IMR-90 (cell line): ENCODE measurements around the gene UBE3B. TPM values are rescaled to one million over a fixed set of nuclear protein-coding genes. Genes with fewer than 3 reads are reported as not detected.

Experiments
- ATAC-seq: fragments of 200-7000 bp; cut with Tn5 transposase; 2 replicates; pipeline ENCODE4 v1.9.1; 2020; ENCODE audit warnings: low read depth, mild to moderate bottlenecking, moderate library complexity
- BruUV-seq: library from RNA; stranded (reverse); fragments of 400-500 nt; replicated peaks from 2 replicates; lab custom pipeline; 2021; lab: Mats Ljungman, UMichigan
- CTCF ChIA-PET: fragments of 300-600 bp; formaldehyde crosslinking; extraction: SDS; loops from one replicate; lab custom pipeline; 2021; ENCODE audit warnings: antibody characterized with exemption; lab: Yijun Ruan, JAX
- POLR2A ChIA-PET: fragments of 300-600 bp; sonication (Branson Sonifier 250); formaldehyde crosslinking; loops from one replicate; lab custom pipeline; 2022; ENCODE audit warnings: antibody characterized with exemption; ENCODE audit not compliant: unreplicated experiment; lab: Charles Lee
- DNase-seq: peaks from one replicate; pipeline ENCODE4 v3.0.0; 2013
- H2AFZ ChIP-seq: replicated peaks from 2 replicates; pipeline ENCODE3; 2013; ENCODE audit warnings: low read length, mild to moderate bottlenecking; ENCODE audit not compliant: poor library complexity
- H2AK5ac ChIP-seq: 2 replicates; pipeline ENCODE4 v1.6.1; 2013; ENCODE audit warnings: low read depth, low read length, inconsistent platforms
- H2AK9ac ChIP-seq: replicated peaks from 2 replicates; pipeline ENCODE3; 2013; ENCODE audit warnings: mild to moderate bottlenecking, low read depth, low read length, moderate library complexity; ENCODE audit not compliant: poor library complexity
- H2BK120ac ChIP-seq: 2 replicates; pipeline ENCODE4 v1.6.1; 2013; ENCODE audit warnings: low read depth, low read length, inconsistent platforms
- H2BK15ac ChIP-seq: 3 replicates; pipeline ENCODE4 v1.6.1; 2013; ENCODE audit warnings: low read depth, low read length, inconsistent platforms
- H2BK20ac ChIP-seq: 2 replicates; pipeline ENCODE4 v1.6.1; 2013; ENCODE audit warnings: low read depth, mild to moderate bottlenecking, inconsistent platforms, low read length, moderate library complexity
- H2BK5ac ChIP-seq: 2 replicates; pipeline ENCODE4 v1.6.1; 2013; ENCODE audit warnings: mild to moderate bottlenecking, low read depth, low read length, inconsistent platforms; ENCODE audit not compliant: poor library complexity, severe bottlenecking
- H3K14ac ChIP-seq: replicated peaks from 2 replicates; pipeline ENCODE4 v1.6.1; 2013; ENCODE audit warnings: low read depth, low read length, inconsistent platforms
- H3K18ac ChIP-seq: 2 replicates; pipeline ENCODE4 v1.6.1; 2013; ENCODE audit warnings: low read depth, low read length, control low read depth
- H3K23ac ChIP-seq: 2 replicates; pipeline ENCODE4 v1.6.1; 2013; ENCODE audit warnings: low read depth, low read length, inconsistent platforms
- H3K27ac ChIP-seq: 2 replicates; pipeline ENCODE4 v1.5.1; 2013; ENCODE audit warnings: mild to moderate bottlenecking, control low read depth, low read length; ENCODE audit not compliant: insufficient read depth
- H3K27me3 ChIP-seq: 2 replicates; pipeline ENCODE4 v1.6.1; 2013; ENCODE audit warnings: low read length; ENCODE audit not compliant: control insufficient read depth, insufficient read depth
- H3K36me3 ChIP-seq: 2 replicates; pipeline ENCODE4 v1.6.1; 2013; ENCODE audit warnings: low read length, mixed read lengths; ENCODE audit not compliant: control insufficient read depth, insufficient read depth
- H3K4ac ChIP-seq: 2 replicates; pipeline ENCODE4 v1.6.1; 2013; ENCODE audit warnings: low read depth, low read length, inconsistent platforms
- H3K4me1 ChIP-seq: 2 replicates; pipeline ENCODE4 v1.6.1; 2013; ENCODE audit warnings: low read length, mixed read lengths; ENCODE audit not compliant: control insufficient read depth, insufficient read depth
- H3K4me2 ChIP-seq: 2 replicates; pipeline ENCODE4 v1.6.1; 2013; ENCODE audit warnings: low read depth, mild to moderate bottlenecking, control low read depth, low read length, moderate library complexity
- H3K4me3 ChIP-seq: 2 replicates; pipeline ENCODE4 v1.5.1; 2013; ENCODE audit warnings: low read depth, mild to moderate bottlenecking, control low read depth, low read length, moderate library complexity; ENCODE audit not compliant: insufficient read depth
- H3K56ac ChIP-seq: 2 replicates; pipeline ENCODE4 v1.6.1; 2013; ENCODE audit warnings: low read length, inconsistent platforms; ENCODE audit not compliant: insufficient read depth; ENCODE audit errors: extremely low read depth
- H3K79me1 ChIP-seq, 2 experiments: 2 replicates each; pipeline ENCODE4 v1.6.1; 2013; ENCODE audit warnings: low read length in 2 of 2, inconsistent platforms in 1 of 2, low read depth in 1 of 2
- H3K9ac ChIP-seq: 2 replicates; pipeline ENCODE4 v1.6.1; 2013; ENCODE audit warnings: low read depth, low read length, control low read depth
- H3K9me1 ChIP-seq: 2 replicates; pipeline ENCODE4 v1.6.1; 2013; ENCODE audit warnings: low read length, inconsistent platforms; ENCODE audit not compliant: insufficient read depth
- H3K9me3 ChIP-seq: 2 replicates; pipeline ENCODE4 v1.6.1; 2013; ENCODE audit warnings: low read length; ENCODE audit not compliant: control insufficient read depth, insufficient read depth
- H4K20me1 ChIP-seq: 2 replicates; pipeline ENCODE4 v1.6.1; 2013; ENCODE audit warnings: low read length, inconsistent platforms; ENCODE audit not compliant: insufficient read depth
- H4K5ac ChIP-seq: 2 replicates; pipeline ENCODE4 v1.6.1; 2013; ENCODE audit warnings: mild to moderate bottlenecking, low read depth, low read length, control low read depth
- H4K8ac ChIP-seq, 2 experiments: 2 replicates each; pipeline ENCODE4 v1.6.1; 2013; ENCODE audit warnings: low read depth in 2 of 2, low read length in 2 of 2, control low read depth in 1 of 2, inconsistent platforms in 1 of 2
- H4K91ac ChIP-seq: 2 replicates; pipeline ENCODE4 v1.6.1; 2013; ENCODE audit warnings: low read depth, low read length, inconsistent platforms; ENCODE audit not compliant: insufficient read depth
- BHLHE40 ChIP-seq: fragments of 150-350 bp; IDR thresholded peaks from 2 replicates; pipeline ENCODE4 v1.6.1; 2016; ENCODE audit warnings: mild to moderate bottlenecking, low read depth, low read length
- FOS ChIP-seq: fragments of 150-350 bp; IDR thresholded peaks from 2 replicates; pipeline ENCODE4 v1.6.1; 2016; ENCODE audit warnings: low read depth, low read length
- MXI1 ChIP-seq: IDR thresholded peaks from 2 replicates; pipeline ENCODE4 v1.6.1; 2012; ENCODE audit warnings: low read depth, mild to moderate bottlenecking, low read length, moderate library complexity, borderline replicate concordance
- NFE2L2 ChIP-seq: fragments of 150-350 bp; IDR thresholded peaks from 2 replicates; pipeline ENCODE4 v1.6.1; 2016; ENCODE audit warnings: low read depth, mild to moderate bottlenecking, low read length
- RFX5 ChIP-seq: IDR thresholded peaks from 2 replicates; pipeline ENCODE4 v1.8.0; 2012; ENCODE audit warnings: low read depth, mild to moderate bottlenecking, low read length, moderate library complexity
- SMC3 ChIP-seq: fragments of 150-350 bp; IDR thresholded peaks from 2 replicates; pipeline ENCODE4 v1.6.1; 2016; ENCODE audit warnings: low read depth, mild to moderate bottlenecking, antibody characterized with exemption, low read length, moderate library complexity
- WGBS, 2 experiments: methylation state at CpG; one replicate each; pipeline versions ENCODE4 v1.1.5 to v1.1.7; 2013; ENCODE audit warnings: missing lambda C conversion rate in 2 of 2; ENCODE audit not compliant: insufficient read length in 1 of 2; ENCODE audit errors: extremely low coverage in 2 of 2; 5-methylcytosine and 5-hydroxymethylcytosine counted together
- dilution Hi-C: fragments of 300-500 bp; cut with HindIII; formaldehyde crosslinking; loops from one replicate; pipeline ENCODE4 v1.14.3; 2018; ENCODE audit warnings: low sequenced_read_pairs; ENCODE audit not compliant: unreplicated experiment
- in situ Hi-C: fragments of 300-500 bp; cut with MboI; formaldehyde crosslinking; loops from 3 replicates; pipeline ENCODE4 v1.14.3; 2019; ENCODE audit warnings: low sequenced_read_pairs, inconsistent platforms, mixed read lengths
- intact Hi-C: fragments of 100-400 bp; cut with micrococcal nuclease; formaldehyde crosslinking; loops from 2 replicates; pipeline ENCODE4 v1.10.0; 2022
- polyA plus RNA-seq, 3 experiments: library from polyadenylated mRNA; depleted of rRNA; stranded (reverse); fragments of >200 nt; gene quantifications; 2 replicates each; pipeline ENCODE4 v1.2.3, GENCODE V29; 2012; ENCODE audit warnings: low replicate concordance in 1 of 3
- total RNA-seq: library from RNA; depleted of rRNA; stranded (reverse); fragments of >200 nt; gene quantifications from 2 replicates; pipeline ENCODE4 v1.2.3, GENCODE V29; 2012

The UBE3B gene
- total and polyA plus RNA-seq, 2 of the 4 experiments (the other 2 are of a cell fraction) = 18.8 to 24.9 TPM

- Histone ChIP-seq H4K5ac (no peak overlapping the region), H3K27me3 (no peaks in the 10 kb centered on the region), H2AFZ (peak overlapping the region; percentile 5), H4K8ac (no peak overlapping the region), H3K4me2 (no peak overlapping the region), H2BK20ac (no peak overlapping the region), H3K4me3 (no peak overlapping the region), H3K56ac (no peak overlapping the region; the same call in 1 of the 2 replicates), H3K9me1 (peaks cover 8% of the 10 kb centered on the region), H4K20me1 (no peaks in the 10 kb centered on the region), H3K4me1 (peaks cover 9% of the 10 kb centered on the region), H3K9me3 (no peaks in the 10 kb centered on the region), H2BK5ac (no peak overlapping the region), H2AK9ac (no peak overlapping the region), H4K91ac (no peak overlapping the region; the same call in 1 of the 2 replicates), H3K14ac (no peak overlapping the region), H2BK120ac (no peak overlapping the region), H2AK5ac (peak overlapping the region; percentile 8; the same call in 1 of the 2 replicates), H3K18ac (no peak overlapping the region), H3K27ac (no peak overlapping the region), H3K23ac (no peak overlapping the region), H3K9ac (no peak overlapping the region), H2BK15ac (no peak overlapping the region; the same call in 2 of the 3 replicates), H3K79me1 (peaks cover 0 to 4% of the 10 kb centered on the region in 2 experiments; a peak in 3 of 4 replicates), H3K36me3 (peaks cover 3% of the 10 kb centered on the region; the same call in 1 of the 2 replicates), H3K4ac (peak overlapping the region; percentile 4; the same call in 1 of the 2 replicates)
- no peak for ATAC-seq
- no TSS peak for BruUV-seq
- intact Hi-C loops = no loop called here
- 88% methylated on average over 9 of the region's 16 CpGs; no CpG with 5 or more reads in 1 of the 2 experiments for WGBS, 2 experiments
- POLR2A ChIA-PET = interaction anchor here (0.5 kb wide), 1 partner anchor 947 kb away, joined by 4 read pairs; no protein-coding TSS in a partner anchor
- in situ Hi-C loops = no loop called here
- CTCF ChIA-PET = interaction anchor here (0.6 to 1.0 kb wide), 2 partner anchors 112 to 147 kb away, joined by 3 read pairs; no protein-coding TSS in a partner anchor
- no peak for DNase-seq
- TF ChIP-seq BHLHE40 (no peak), NFE2L2 (no peak), RFX5 (no peak), MXI1 (no peak), FOS (no peak), SMC3 (no peak)
- dilution Hi-C loops = no loop called here
Measured at GRCh38 chr12:109540526-109541412, 63.3 kb downstream of the UBE3B start.
